ENCODE measurements around the gene TIAM2.

Gene TIAM2

DNA sequence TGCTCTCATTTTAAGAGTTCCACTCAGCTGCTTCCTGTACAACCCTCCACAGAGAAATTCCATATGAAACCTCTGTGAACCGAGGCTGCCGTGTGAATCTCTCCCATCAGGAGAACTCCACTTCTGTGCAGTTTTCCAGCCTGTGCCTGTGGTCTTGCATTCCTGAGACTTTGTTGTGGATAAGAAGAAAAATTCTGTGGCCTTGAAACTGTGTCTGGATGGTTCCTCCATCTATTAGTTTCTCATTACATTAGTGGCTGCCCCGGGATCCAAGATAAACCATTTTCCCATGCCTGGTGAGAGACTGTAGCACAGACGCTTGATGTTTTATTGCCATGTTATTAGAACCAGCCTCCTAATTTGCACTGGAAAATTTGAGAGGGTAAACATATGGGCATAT is 40.8 kb upstream of the TIAM2 start:
- no peak overlapping the region for H3K27ac ChIP-seq (ENCODE audit: poor library complexity, severe bottlenecking)
- no peak overlapping the region for H3K4me3 ChIP-seq (ENCODE audit: severe bottlenecking)
- H3K27me3 ChIP-seq (ENCODE audit: insufficient read depth, poor library complexity, severe bottlenecking): no peaks in the 10 kb centered on the region
- H3K4me1 ChIP-seq (ENCODE audit: insufficient read depth, poor library complexity, severe bottlenecking): no peaks in the 10 kb centered on the region
- no peak for DNase-seq (ENCODE audit: low spot score)
- TF ChIP-seq CTCF (IDR thresholded peaks at IDR 0.05; ENCODE audit: poor library complexity, severe bottlenecking): no peak
- H3K9me3 ChIP-seq (ENCODE audit: severe bottlenecking): no peaks in the 10 kb centered on the region
- H3K36me3 ChIP-seq (ENCODE audit: low read depth): no peaks in the 10 kb centered on the region
- no peak for ATAC-seq (ENCODE audit: low read depth)

- no peak for TF ChIP-seq CTCF (IDR thresholded peaks at IDR 0.05; ENCODE audit: poor library complexity, severe bottlenecking)
- Histone ChIP-seq H3K27me3 (ENCODE audit: insufficient read depth, poor library complexity, severe bottlenecking) (no peaks in the 10 kb centered on the region), H3K4me3 (ENCODE audit: severe bottlenecking) (no peak overlapping the region), H3K4me1 (ENCODE audit: insufficient read depth, poor library complexity, severe bottlenecking) (no peaks in the 10 kb centered on the region), H3K36me3 (ENCODE audit: low read depth) (no peaks in the 10 kb centered on the region), H3K27ac (ENCODE audit: poor library complexity, severe bottlenecking) (no peak overlapping the region), H3K9me3 (ENCODE audit: severe bottlenecking) (no peaks in the 10 kb centered on the region)
- no peak for ATAC-seq (ENCODE audit: low read depth)
- DNase-seq (ENCODE audit: low spot score): no peak
These were observed 38.2 kb upstream of the TIAM2 start for GRCh38 chr6:154956771-154957522.

- Histone ChIP-seq H3K27me3 (ENCODE audit: insufficient read depth, poor library complexity, severe bottlenecking) (no peaks in the 10 kb centered on the region), H3K9me3 (ENCODE audit: severe bottlenecking) (no peaks in the 10 kb centered on the region), H3K4me3 (ENCODE audit: severe bottlenecking) (no peak overlapping the region), H3K27ac (ENCODE audit: poor library complexity, severe bottlenecking) (no peak overlapping the region), H3K4me1 (ENCODE audit: insufficient read depth, poor library complexity, severe bottlenecking) (no peaks in the 10 kb centered on the region), H3K36me3 (ENCODE audit: low read depth) (no peaks in the 10 kb centered on the region)
- TF ChIP-seq CTCF (IDR thresholded peaks at IDR 0.05; ENCODE audit: poor library complexity, severe bottlenecking): no peak
- ATAC-seq (ENCODE audit: low read depth): no peak
- no peak for DNase-seq (ENCODE audit: low spot score)
These were observed 36.6 kb upstream of the TIAM2 start for GRCh38 chr6:154958469-154958868.

DNA sequence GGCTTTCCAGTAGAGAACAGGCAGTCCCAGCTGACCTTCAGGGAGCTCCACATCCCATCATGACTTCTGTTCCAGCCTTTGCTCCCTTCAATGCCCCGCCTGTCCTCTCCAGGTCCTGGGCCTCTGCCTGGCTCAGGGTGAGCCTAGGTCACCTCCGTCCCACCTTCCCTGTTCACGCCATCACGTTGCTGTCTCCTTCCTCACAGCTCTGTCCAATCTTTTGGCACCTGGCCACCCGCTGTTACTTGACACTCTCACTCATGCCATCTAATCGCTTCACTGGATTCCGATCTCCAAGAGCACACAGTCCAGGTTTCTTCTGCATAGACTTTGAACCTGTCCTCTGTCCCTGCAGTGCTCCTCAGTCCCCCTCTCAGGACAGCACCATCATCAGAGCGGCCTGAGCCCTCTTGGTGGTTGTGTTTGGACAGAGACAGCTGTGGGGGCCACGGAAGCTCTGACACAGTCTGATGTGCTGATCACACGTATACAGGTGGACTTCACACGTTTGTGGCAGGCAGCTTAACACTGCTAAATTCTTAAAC is 34.7 kb upstream of the TIAM2 start:
- Histone ChIP-seq H3K9me3 (ENCODE audit: severe bottlenecking) (no peaks in the 10 kb centered on the region), H3K27ac (ENCODE audit: poor library complexity, severe bottlenecking) (no peak overlapping the region), H3K36me3 (ENCODE audit: low read depth) (no peaks in the 10 kb centered on the region), H3K4me1 (ENCODE audit: insufficient read depth, poor library complexity, severe bottlenecking) (no peaks in the 10 kb centered on the region), H3K4me3 (ENCODE audit: severe bottlenecking) (no peak overlapping the region), H3K27me3 (ENCODE audit: insufficient read depth, poor library complexity, severe bottlenecking) (no peaks in the 10 kb centered on the region)
- TF ChIP-seq CTCF (IDR thresholded peaks at IDR 0.05; ENCODE audit: poor library complexity, severe bottlenecking): no peak
- ATAC-seq (ENCODE audit: low read depth) (no peak), DNase-seq (ENCODE audit: low spot score) (no peak)
